ENCODE results near the gene OXLD1. TPM values are rescaled to one million over a fixed set of nuclear protein-coding genes. Genes with fewer than 3 reads are reported as not detected.

Gene OXLD1
- total and polyA plus RNA-seq, 4 donors = 11.2 to 26.4 (median 19.0) TPM

DNA sequence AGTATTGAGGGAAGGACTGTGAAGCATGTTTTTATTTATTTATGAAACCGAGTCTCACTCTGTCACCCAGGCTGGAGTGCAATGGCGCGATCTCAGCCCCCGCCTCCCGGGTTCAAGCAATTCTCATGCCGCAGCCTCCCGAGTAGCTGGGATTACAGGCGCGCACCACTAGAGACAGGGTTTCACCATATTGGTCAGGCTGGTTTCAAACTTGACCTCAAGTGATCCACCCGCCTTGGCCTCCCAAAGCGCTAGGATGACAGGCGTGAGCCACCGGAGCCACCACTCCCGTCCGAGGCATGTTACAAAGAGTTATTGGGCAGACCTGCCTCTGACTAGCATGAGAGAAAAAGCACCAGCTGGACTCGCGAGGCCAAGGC is 39.8 kb upstream of the OXLD1 start:
- Histone ChIP-seq H3K4me3 (ENCODE audit: low read depth in 1 of 3, low read length in 3 of 3) (no peak overlapping the region), H3K27me3 (ENCODE audit: control insufficient read depth in 4 of 4, insufficient read depth in 4 of 4, low read length in 3 of 4) (no peaks in the 10 kb centered on the region), H3K9ac (ENCODE audit: low read depth in 1 of 2, low read length in 2 of 2) (no peak overlapping the region), H3K4me1 (ENCODE audit: control insufficient read depth in 4 of 4, insufficient read depth in 4 of 4, low read length in 3 of 4) (peaks cover 17 to 50% (median 36%) of the 10 kb centered on the region in 4 donors), H3K9me3 (ENCODE audit: control insufficient read depth in 4 of 4, low read length in 3 of 4) (no peaks in the 10 kb centered on the region), H3K27ac (ENCODE audit: low read depth in 1 of 2, low read length in 2 of 2) (no peak overlapping the region), H3K36me3 (ENCODE audit: control insufficient read depth in 4 of 4, insufficient read depth in 3 of 4, low read depth in 1 of 4, low read length in 3 of 4) (peaks cover 6 to 31% (median 9%) of the 10 kb centered on the region in 4 donors)
- WGBS = 96% methylated on average over 17 of the region's 17 CpGs
- no peak for DNase-seq (ENCODE audit: low spot score)
- TF ChIP-seq HNF4A (conservative IDR thresholded peaks at IDR 0.05) (no peak), EGR1 (IDR thresholded peaks at IDR 0.05; ENCODE audit: low read depth in 2 of 2) (no peak), YY1 (IDR thresholded peaks at IDR 0.05) (no peak), FOXA2 (IDR thresholded peaks at IDR 0.05) (no peak), REST (IDR thresholded peaks at IDR 0.05) (no peak), TAF1 (conservative IDR thresholded peaks at IDR 0.05) (no peak), JUND (IDR thresholded peaks at IDR 0.05) (no peak), NR2F2 (IDR thresholded peaks at IDR 0.05) (no peak), RAD21 (IDR thresholded peaks at IDR 0.05) (no peak), HNF4G (IDR thresholded peaks at IDR 0.05) (no peak)
- TF ChIP-seq, protein P1, sequence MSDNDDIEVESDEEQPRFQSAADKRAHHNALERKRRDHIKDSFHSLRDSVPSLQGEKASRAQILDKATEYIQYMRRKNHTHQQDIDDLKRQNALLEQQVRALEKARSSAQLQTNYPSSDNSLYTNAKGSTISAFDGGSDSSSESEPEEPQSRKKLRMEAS (IDR thresholded peaks at IDR 0.05) = no peak
- TF ChIP-seq, protein P2, sequence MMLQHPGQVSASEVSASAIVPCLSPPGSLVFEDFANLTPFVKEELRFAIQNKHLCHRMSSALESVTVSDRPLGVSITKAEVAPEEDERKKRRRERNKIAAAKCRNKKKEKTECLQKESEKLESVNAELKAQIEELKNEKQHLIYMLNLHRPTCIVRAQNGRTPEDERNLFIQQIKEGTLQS (IDR thresholded peaks at IDR 0.05) = no peak

DNA sequence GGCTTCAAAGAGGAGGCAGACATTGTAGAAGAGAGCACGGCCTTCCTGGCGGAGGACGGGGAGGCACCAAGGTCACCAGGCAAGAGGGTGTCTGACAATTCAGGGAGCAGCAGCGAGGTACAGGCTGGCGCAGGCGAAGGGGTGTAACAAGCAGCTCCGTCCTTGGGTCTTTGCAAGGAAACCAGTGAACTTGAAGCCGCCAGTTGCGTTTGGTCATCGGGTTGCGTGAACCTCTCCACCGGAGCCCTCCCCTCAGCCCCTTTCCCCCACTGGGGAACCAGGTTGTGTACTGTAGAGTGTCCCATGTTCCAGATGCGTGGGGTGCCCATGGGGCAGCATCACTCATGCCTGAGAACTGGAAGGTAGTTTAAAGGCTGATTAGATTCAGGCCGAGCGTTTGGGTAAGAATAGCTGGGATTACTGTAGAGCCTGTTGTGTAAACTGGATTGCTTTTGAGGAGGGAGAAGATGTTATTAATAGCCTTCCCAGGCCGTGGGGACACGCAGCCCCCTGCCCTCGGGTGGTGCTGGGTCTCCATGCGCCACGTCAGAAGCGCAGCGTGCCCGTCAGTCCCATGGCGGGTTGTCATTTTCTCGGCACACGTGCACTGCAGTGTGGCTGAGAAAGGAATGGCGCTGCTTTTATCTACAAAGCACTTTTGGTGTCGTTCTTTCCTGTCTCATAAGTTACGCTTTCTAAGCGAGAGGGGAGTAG is 39.3 kb upstream of the OXLD1 start:
- Histone ChIP-seq H3K27ac (ENCODE audit: low read depth in 1 of 2, low read length in 2 of 2) (no peak overlapping the region), H3K9ac (ENCODE audit: low read depth in 1 of 2, low read length in 2 of 2) (no peak overlapping the region), H3K4me1 (ENCODE audit: control insufficient read depth in 4 of 4, insufficient read depth in 4 of 4, low read length in 3 of 4) (peaks cover 14 to 50% (median 36%) of the 10 kb centered on the region in 4 donors), H3K36me3 (ENCODE audit: control insufficient read depth in 4 of 4, insufficient read depth in 3 of 4, low read depth in 1 of 4, low read length in 3 of 4) (peaks cover 9 to 35% (median 12%) of the 10 kb centered on the region in 4 donors), H3K4me3 (ENCODE audit: low read depth in 1 of 3, low read length in 3 of 3) (no peak overlapping the region), H3K27me3 (ENCODE audit: control insufficient read depth in 4 of 4, insufficient read depth in 4 of 4, low read length in 3 of 4) (no peaks in the 10 kb centered on the region), H3K9me3 (ENCODE audit: control insufficient read depth in 4 of 4, low read length in 3 of 4) (no peaks in the 10 kb centered on the region)
- TF ChIP-seq GABPA (IDR thresholded peaks at IDR 0.05 in 1 of 2, conservative IDR thresholded peaks at IDR 0.05 in 1 of 2) = no peak
- no peak for TF ChIP-seq RAD21 (IDR thresholded peaks at IDR 0.05)
- TF ChIP-seq, protein P1 (IDR thresholded peaks at IDR 0.05) = no peak
- TF ChIP-seq, protein P3, sequence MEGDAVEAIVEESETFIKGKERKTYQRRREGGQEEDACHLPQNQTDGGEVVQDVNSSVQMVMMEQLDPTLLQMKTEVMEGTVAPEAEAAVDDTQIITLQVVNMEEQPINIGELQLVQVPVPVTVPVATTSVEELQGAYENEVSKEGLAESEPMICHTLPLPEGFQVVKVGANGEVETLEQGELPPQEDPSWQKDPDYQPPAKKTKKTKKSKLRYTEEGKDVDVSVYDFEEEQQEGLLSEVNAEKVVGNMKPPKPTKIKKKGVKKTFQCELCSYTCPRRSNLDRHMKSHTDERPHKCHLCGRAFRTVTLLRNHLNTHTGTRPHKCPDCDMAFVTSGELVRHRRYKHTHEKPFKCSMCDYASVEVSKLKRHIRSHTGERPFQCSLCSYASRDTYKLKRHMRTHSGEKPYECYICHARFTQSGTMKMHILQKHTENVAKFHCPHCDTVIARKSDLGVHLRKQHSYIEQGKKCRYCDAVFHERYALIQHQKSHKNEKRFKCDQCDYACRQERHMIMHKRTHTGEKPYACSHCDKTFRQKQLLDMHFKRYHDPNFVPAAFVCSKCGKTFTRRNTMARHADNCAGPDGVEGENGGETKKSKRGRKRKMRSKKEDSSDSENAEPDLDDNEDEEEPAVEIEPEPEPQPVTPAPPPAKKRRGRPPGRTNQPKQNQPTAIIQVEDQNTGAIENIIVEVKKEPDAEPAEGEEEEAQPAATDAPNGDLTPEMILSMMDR (IDR thresholded peaks at IDR 0.05; ENCODE audit: low read depth, low read length, missing input control) = no peak
- no peak for TF ChIP-seq YY1 (IDR thresholded peaks at IDR 0.05)
- no peak for TF ChIP-seq TAF1 (conservative IDR thresholded peaks at IDR 0.05)
- TF ChIP-seq RXRA (IDR thresholded peaks at IDR 0.05) = no peak
- no peak for TF ChIP-seq HNF4G (IDR thresholded peaks at IDR 0.05)
- TF ChIP-seq NR2F2 (IDR thresholded peaks at IDR 0.05) = no peak
- TF ChIP-seq REST (IDR thresholded peaks at IDR 0.05) = no peak
- TF ChIP-seq, protein P2 (IDR thresholded peaks at IDR 0.05) = no peak
- no peak for TF ChIP-seq SP1 (IDR thresholded peaks at IDR 0.05)
- no peak for TF ChIP-seq FOXA1 (IDR thresholded peaks at IDR 0.05)
- TF ChIP-seq, protein P4, sequence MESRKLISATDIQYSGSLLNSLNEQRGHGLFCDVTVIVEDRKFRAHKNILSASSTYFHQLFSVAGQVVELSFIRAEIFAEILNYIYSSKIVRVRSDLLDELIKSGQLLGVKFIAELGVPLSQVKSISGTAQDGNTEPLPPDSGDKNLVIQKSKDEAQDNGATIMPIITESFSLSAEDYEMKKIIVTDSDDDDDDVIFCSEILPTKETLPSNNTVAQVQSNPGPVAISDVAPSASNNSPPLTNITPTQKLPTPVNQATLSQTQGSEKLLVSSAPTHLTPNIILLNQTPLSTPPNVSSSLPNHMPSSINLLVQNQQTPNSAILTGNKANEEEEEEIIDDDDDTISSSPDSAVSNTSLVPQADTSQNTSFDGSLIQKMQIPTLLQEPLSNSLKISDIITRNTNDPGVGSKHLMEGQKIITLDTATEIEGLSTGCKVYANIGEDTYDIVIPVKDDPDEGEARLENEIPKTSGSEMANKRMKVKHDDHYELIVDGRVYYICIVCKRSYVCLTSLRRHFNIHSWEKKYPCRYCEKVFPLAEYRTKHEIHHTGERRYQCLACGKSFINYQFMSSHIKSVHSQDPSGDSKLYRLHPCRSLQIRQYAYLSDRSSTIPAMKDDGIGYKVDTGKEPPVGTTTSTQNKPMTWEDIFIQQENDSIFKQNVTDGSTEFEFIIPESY (IDR thresholded peaks at IDR 0.05) = no peak
- TF ChIP-seq EGR1 (IDR thresholded peaks at IDR 0.05; ENCODE audit: low read depth in 2 of 2) = no peak
- DNase-seq (ENCODE audit: low spot score) = no peak
- WGBS = 93% methylated on average over 30 of the region's 30 CpGs
